GM23338 (cell line): ENCODE results near the gene TMEM190. TPM values are rescaled to one million over a fixed set of nuclear protein-coding genes. Genes with fewer than 3 reads are reported as not detected.

Experiments
- ATAC-seq: fragments of 200-7000 bp; cut with Tn5 transposase; 3 replicates; pipeline ENCODE4 v1.9.1; 2020
- DNase-seq: peaks from one replicate; pipeline ENCODE4 v3.0.0-alpha.2; 2015; ENCODE audit warnings: low spot score
- H2AFZ ChIP-seq: fragments of 200-600 bp; sonication (generic); 2 replicates; pipeline ENCODE4 v1.8.0; 2016; ENCODE audit warnings: antibody characterized with exemption, mild to moderate bottlenecking, moderate library complexity
- H3F3A ChIP-seq: fragments of 200-600 bp; sonication (generic); replicated peaks from 2 replicates; pipeline ENCODE4 v1.8.0; 2017; ENCODE audit warnings: antibody characterized with exemption, mixed run types, low read depth
- H3K27ac ChIP-seq: fragments of 200-600 bp; sonication (generic); 2 replicates; pipeline ENCODE4 v1.6.1; 2016; ENCODE audit warnings: low read depth
- H3K27me3 ChIP-seq: fragments of 200-600 bp; sonication (generic); 2 replicates; pipeline ENCODE4 v1.8.0; 2016; ENCODE audit warnings: mild to moderate bottlenecking, mixed run types, moderate library complexity; ENCODE audit not compliant: insufficient read depth
- H3K36me3 ChIP-seq: fragments of 200-600 bp; sonication (generic); 2 replicates; pipeline ENCODE4 v1.8.0; 2016; ENCODE audit warnings: mild to moderate bottlenecking; ENCODE audit not compliant: insufficient read depth
- H3K4me1 ChIP-seq: fragments of 200-600 bp; sonication (generic); 2 replicates; pipeline ENCODE4 v1.8.0; 2016; ENCODE audit warnings: mild to moderate bottlenecking, moderate library complexity; ENCODE audit not compliant: insufficient read depth
- H3K4me2 ChIP-seq: fragments of 200-600 bp; sonication (generic); 2 replicates; pipeline ENCODE4 v1.7.1; 2017; ENCODE audit warnings: mixed run types
- H3K4me3 ChIP-seq: fragments of 200-600 bp; sonication (generic); 2 replicates; pipeline ENCODE4 v1.6.1; 2016; ENCODE audit warnings: mixed run types
- H3K79me2 ChIP-seq: fragments of 200-600 bp; sonication (generic); replicated peaks from 2 replicates; pipeline ENCODE4 v1.8.0; 2017; ENCODE audit warnings: mild to moderate bottlenecking; ENCODE audit not compliant: insufficient read depth
- H3K9me2 ChIP-seq: fragments of 200-600 bp; sonication (generic); 2 replicates; pipeline ENCODE4 v1.8.0; 2017; ENCODE audit not compliant: insufficient read depth
- H4K20me1 ChIP-seq: fragments of 200-600 bp; sonication (generic); replicated peaks from 2 replicates; pipeline ENCODE4 v1.8.0; 2017; ENCODE audit warnings: mild to moderate bottlenecking; ENCODE audit not compliant: insufficient read depth
- H3K27ac Mint-ChIP-seq: 2 replicates; pipeline ENCODE4 v1.8.0; 2020; ENCODE audit warnings: inconsistent platforms, mild to moderate bottlenecking, moderate library complexity, mixed read lengths
- H3K27me3 Mint-ChIP-seq: 3 replicates; pipeline ENCODE4 v1.8.0; 2022; ENCODE audit warnings: low read depth, mild to moderate bottlenecking, moderate library complexity, mixed read lengths, inconsistent platforms; ENCODE audit not compliant: insufficient read depth, poor library complexity
- H3K36me3 Mint-ChIP-seq: 3 replicates; pipeline ENCODE4 v1.8.0; 2021; ENCODE audit warnings: low read depth, mild to moderate bottlenecking, inconsistent platforms, moderate library complexity, mixed read lengths
- H3K4me1 Mint-ChIP-seq: 3 replicates; pipeline ENCODE4 v1.8.0; 2020; ENCODE audit warnings: mild to moderate bottlenecking, inconsistent platforms, mixed read lengths
- H3K4me3 Mint-ChIP-seq: 3 replicates; pipeline ENCODE4 v1.8.0; 2021; ENCODE audit warnings: moderate library complexity, mild to moderate bottlenecking, inconsistent platforms, mixed read lengths
- H3K9me3 Mint-ChIP-seq: 3 replicates; pipeline ENCODE4 v1.8.0; 2020; ENCODE audit warnings: moderate library complexity, mild to moderate bottlenecking, inconsistent platforms, mixed read lengths
- CREB1 ChIP-seq: fragments of 250-450 bp; sonication (Bioruptor Pico); IDR thresholded peaks from 2 replicates; pipeline ENCODE4 v1.5.0; 2020; ENCODE audit warnings: low read depth, mild to moderate bottlenecking, moderate library complexity
- EZH2 ChIP-seq: fragments of 200-600 bp; sonication (generic); IDR thresholded peaks from one replicate; pipeline ENCODE4 v1.8.0; 2017; ENCODE audit warnings: antibody characterized with exemption, mild to moderate bottlenecking, low read depth; ENCODE audit not compliant: unreplicated experiment
- EZH2phosphoT487 ChIP-seq: fragments of 200-600 bp; sonication (generic); IDR thresholded peaks from one replicate; pipeline ENCODE4 v1.8.1; 2018; ENCODE audit warnings: antibody characterized with exemption; ENCODE audit not compliant: unreplicated experiment
- JUNB ChIP-seq: IDR thresholded peaks from one replicate; pipeline ENCODE4 v1.6.1; 2016; ENCODE audit warnings: antibody characterized with exemption; ENCODE audit not compliant: unreplicated experiment
- NANOG ChIP-seq: IDR thresholded peaks from 2 replicates; pipeline ENCODE4 v1.6.1; 2016; ENCODE audit warnings: antibody characterized with exemption, borderline replicate concordance
- POLR2AphosphoS5 ChIP-seq: IDR thresholded peaks from 2 replicates; pipeline ENCODE4 v1.6.1; 2016; ENCODE audit warnings: antibody characterized with exemption, low read depth
- STAT1 ChIP-seq: IDR thresholded peaks from one replicate; pipeline ENCODE4 v1.6.1; 2016; ENCODE audit warnings: antibody characterized with exemption; ENCODE audit not compliant: unreplicated experiment
- ZNF114 ChIP-seq: fragments of 250-450 bp; sonication (Bioruptor Pico); IDR thresholded peaks from 2 replicates; pipeline ENCODE4 v1.5.0; 2020; ENCODE audit warnings: mild to moderate bottlenecking, moderate library complexity
- ZNF331 ChIP-seq: fragments of 250-450 bp; sonication (Bioruptor Pico); IDR thresholded peaks from 2 replicates; pipeline ENCODE4 v1.5.0; 2020; ENCODE audit warnings: low read depth, mild to moderate bottlenecking, moderate library complexity
- polyA plus RNA-seq: library from polyadenylated mRNA; unstranded; fragments of >200 nt; fragmentation: Nextera tagmentation; extraction: Ambion mirVana; gene quantifications from 2 replicates; pipeline ENCODE4 v1.2.1, GENCODE V29; 2016
- total RNA-seq: library from RNA; depleted of rRNA; stranded (reverse); fragments of >200 nt; shearing (Covaris generic); gene quantifications from 2 replicates; pipeline ENCODE4 v1.2.3, GENCODE V29; 2014
- TF ChIP-seq, protein P1 (sequence below): IDR thresholded peaks from 2 replicates; pipeline ENCODE4 v1.6.1; 2016; ENCODE audit warnings: antibody characterized with exemption
- TF ChIP-seq, protein P2 (sequence below): fragments of 250-450 bp; sonication (Bioruptor Pico); IDR thresholded peaks from 2 replicates; pipeline ENCODE4 v1.5.0; 2020; ENCODE audit warnings: mild to moderate bottlenecking, moderate library complexity
- TF ChIP-seq, protein P3 (sequence below): IDR thresholded peaks from one replicate; pipeline ENCODE4 v1.6.1; 2018; ENCODE audit warnings: antibody characterized with exemption; ENCODE audit not compliant: unreplicated experiment
- TF ChIP-seq, protein P4 (sequence below), 2 experiments: fragments of 200-600 bp in 1 of 2; sonication (generic) in 1 of 2; conservative IDR thresholded peaks; 2 replicates each; pipeline versions ENCODE4 v1.5.1 to v1.6.1; 2016 to 2017; ENCODE audit warnings: antibody characterized with exemption in 2 of 2, low read depth in 2 of 2, mild to moderate bottlenecking in 2 of 2, moderate library complexity in 1 of 2

Gene TMEM190
- total and polyA plus RNA-seq, 2 experiments from 2014 or later, result 4.8 TPM; not detected in 1

DNA sequence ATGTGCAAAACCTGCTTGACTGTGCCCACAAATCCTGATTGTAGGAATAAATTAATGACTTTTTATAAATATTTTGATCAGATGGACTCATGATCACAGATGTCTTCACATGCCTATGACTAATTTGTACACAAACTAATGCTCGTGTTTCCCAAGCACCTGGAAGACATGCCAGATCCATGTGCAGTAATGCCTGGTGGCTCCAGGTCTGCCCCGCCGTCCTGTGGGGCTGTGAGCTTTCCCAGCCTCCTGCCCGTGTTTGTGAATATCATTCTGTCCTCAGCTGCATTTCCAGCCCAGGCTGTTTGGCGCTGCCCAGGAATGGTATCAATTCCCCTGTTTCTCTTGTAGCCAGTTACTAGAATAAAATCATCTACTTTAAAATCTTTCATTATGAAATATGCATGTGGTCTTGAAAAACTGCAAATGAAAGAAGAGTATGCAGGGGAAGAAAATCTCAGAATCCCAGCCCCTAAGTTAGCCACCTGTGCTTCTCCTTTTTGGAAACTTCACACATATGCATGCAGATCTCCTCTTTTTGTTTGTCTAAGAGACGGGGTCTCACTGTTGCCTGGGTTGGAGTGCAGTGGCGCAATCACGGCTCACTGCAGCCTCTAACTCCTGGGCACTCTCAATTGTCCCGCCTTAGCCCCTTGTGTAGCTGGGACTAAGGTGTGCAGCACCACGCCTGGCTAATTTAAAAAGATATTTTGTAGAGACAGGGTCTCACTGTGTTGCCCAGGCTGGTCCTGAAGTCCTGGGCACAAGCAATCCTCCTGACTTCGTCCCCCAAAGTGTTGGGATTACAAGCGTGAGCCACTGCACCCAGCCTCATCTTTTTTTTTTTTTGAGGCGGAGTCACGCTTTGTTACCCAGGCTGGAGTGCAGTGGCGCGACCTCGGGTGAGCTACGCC, 15.3 kb downstream of the TMEM190 start:
- H3K79me2 ChIP-seq, result peaks cover 17% of the 10 kb centered on the region
- H3K4me3 ChIP-seq, result peak overlapping the region; percentile 30
- Mint-ChIP-seq H3K36me3 (peaks cover 40% of the 10 kb centered on the region), H3K4me3 (peak overlapping the region; percentile 59), H3K27ac (peak overlapping the region; percentile 94; the same call in 1 of the 2 replicates), H3K27me3 (peaks cover 37% of the 10 kb centered on the region), H3K9me3 (no peaks in the 10 kb centered on the region; the same call in 2 of the 3 replicates), H3K4me1 (peaks cover 63% of the 10 kb centered on the region)
- peak overlapping the region; percentile 72 for H3K4me2 ChIP-seq
- no peak overlapping the region for H2AFZ ChIP-seq
- H3F3A ChIP-seq, result peaks cover 47% of the 10 kb centered on the region
- ATAC-seq, result peak; percentile 21
- TF ChIP-seq CREB1 (no peak), EZH2 (no peak), STAT1 (no peak), ZNF114 (no peak), NANOG (no peak), EZH2phosphoT487 (no peak), ZNF331 (no peak), POLR2AphosphoS5 (no peak), JUNB (no peak)
- TF ChIP-seq, protein P1, sequence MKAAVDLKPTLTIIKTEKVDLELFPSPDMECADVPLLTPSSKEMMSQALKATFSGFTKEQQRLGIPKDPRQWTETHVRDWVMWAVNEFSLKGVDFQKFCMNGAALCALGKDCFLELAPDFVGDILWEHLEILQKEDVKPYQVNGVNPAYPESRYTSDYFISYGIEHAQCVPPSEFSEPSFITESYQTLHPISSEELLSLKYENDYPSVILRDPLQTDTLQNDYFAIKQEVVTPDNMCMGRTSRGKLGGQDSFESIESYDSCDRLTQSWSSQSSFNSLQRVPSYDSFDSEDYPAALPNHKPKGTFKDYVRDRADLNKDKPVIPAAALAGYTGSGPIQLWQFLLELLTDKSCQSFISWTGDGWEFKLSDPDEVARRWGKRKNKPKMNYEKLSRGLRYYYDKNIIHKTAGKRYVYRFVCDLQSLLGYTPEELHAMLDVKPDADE, result no peak
- TF ChIP-seq, protein P2, sequence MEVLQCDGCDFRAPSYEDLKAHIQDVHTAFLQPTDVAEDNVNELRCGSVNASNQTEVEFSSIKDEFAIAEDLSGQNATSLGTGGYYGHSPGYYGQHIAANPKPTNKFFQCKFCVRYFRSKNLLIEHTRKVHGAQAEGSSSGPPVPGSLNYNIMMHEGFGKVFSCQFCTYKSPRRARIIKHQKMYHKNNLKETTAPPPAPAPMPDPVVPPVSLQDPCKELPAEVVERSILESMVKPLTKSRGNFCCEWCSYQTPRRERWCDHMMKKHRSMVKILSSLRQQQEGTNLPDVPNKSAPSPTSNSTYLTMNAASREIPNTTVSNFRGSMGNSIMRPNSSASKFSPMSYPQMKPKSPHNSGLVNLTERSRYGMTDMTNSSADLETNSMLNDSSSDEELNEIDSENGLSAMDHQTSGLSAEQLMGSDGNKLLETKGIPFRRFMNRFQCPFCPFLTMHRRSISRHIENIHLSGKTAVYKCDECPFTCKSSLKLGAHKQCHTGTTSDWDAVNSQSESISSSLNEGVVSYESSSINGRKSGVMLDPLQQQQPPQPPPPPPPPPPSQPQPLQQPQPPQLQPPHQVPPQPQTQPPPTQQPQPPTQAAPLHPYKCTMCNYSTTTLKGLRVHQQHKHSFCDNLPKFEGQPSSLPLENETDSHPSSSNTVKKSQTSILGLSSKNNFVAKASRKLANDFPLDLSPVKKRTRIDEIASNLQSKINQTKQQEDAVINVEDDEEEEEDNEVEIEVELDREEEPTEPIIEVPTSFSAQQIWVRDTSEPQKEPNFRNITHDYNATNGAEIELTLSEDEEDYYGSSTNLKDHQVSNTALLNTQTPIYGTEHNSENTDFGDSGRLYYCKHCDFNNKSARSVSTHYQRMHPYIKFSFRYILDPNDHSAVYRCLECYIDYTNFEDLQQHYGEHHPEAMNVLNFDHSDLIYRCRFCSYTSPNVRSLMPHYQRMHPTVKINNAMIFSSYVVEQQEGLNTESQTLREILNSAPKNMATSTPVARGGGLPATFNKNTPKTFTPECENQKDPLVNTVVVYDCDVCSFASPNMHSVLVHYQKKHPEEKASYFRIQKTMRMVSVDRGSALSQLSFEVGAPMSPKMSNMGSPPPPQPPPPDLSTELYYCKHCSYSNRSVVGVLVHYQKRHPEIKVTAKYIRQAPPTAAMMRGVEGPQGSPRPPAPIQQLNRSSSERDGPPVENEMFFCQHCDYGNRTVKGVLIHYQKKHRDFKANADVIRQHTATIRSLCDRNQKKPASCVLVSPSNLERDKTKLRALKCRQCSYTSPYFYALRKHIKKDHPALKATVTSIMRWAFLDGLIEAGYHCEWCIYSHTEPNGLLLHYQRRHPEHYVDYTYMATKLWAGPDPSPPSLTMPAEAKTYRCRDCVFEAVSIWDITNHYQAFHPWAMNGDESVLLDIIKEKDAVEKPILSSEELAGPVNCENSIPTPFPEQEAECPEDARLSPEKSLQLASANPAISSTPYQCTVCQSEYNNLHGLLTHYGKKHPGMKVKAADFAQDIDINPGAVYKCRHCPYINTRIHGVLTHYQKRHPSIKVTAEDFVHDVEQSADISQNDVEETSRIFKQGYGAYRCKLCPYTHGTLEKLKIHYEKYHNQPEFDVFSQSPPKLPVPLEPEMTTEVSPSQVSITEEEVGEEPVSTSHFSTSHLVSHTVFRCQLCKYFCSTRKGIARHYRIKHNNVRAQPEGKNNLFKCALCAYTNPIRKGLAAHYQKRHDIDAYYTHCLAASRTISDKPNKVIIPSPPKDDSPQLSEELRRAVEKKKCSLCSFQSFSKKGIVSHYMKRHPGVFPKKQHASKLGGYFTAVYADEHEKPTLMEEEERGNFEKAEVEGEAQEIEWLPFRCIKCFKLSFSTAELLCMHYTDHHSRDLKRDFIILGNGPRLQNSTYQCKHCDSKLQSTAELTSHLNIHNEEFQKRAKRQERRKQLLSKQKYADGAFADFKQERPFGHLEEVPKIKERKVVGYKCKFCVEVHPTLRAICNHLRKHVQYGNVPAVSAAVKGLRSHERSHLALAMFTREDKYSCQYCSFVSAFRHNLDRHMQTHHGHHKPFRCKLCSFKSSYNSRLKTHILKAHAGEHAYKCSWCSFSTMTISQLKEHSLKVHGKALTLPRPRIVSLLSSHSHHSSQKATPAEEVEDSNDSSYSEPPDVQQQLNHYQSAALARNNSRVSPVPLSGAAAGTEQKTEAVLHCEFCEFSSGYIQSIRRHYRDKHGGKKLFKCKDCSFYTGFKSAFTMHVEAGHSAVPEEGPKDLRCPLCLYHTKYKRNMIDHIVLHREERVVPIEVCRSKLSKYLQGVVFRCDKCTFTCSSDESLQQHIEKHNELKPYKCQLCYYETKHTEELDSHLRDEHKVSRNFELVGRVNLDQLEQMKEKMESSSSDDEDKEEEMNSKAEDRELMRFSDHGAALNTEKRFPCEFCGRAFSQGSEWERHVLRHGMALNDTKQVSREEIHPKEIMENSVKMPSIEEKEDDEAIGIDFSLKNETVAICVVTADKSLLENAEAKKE (CRISPR knock-in tag), result no peak
- TF ChIP-seq, protein P3, sequence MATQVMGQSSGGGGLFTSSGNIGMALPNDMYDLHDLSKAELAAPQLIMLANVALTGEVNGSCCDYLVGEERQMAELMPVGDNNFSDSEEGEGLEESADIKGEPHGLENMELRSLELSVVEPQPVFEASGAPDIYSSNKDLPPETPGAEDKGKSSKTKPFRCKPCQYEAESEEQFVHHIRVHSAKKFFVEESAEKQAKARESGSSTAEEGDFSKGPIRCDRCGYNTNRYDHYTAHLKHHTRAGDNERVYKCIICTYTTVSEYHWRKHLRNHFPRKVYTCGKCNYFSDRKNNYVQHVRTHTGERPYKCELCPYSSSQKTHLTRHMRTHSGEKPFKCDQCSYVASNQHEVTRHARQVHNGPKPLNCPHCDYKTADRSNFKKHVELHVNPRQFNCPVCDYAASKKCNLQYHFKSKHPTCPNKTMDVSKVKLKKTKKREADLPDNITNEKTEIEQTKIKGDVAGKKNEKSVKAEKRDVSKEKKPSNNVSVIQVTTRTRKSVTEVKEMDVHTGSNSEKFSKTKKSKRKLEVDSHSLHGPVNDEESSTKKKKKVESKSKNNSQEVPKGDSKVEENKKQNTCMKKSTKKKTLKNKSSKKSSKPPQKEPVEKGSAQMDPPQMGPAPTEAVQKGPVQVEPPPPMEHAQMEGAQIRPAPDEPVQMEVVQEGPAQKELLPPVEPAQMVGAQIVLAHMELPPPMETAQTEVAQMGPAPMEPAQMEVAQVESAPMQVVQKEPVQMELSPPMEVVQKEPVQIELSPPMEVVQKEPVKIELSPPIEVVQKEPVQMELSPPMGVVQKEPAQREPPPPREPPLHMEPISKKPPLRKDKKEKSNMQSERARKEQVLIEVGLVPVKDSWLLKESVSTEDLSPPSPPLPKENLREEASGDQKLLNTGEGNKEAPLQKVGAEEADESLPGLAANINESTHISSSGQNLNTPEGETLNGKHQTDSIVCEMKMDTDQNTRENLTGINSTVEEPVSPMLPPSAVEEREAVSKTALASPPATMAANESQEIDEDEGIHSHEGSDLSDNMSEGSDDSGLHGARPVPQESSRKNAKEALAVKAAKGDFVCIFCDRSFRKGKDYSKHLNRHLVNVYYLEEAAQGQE, result no peak
- TF ChIP-seq, protein P4, sequence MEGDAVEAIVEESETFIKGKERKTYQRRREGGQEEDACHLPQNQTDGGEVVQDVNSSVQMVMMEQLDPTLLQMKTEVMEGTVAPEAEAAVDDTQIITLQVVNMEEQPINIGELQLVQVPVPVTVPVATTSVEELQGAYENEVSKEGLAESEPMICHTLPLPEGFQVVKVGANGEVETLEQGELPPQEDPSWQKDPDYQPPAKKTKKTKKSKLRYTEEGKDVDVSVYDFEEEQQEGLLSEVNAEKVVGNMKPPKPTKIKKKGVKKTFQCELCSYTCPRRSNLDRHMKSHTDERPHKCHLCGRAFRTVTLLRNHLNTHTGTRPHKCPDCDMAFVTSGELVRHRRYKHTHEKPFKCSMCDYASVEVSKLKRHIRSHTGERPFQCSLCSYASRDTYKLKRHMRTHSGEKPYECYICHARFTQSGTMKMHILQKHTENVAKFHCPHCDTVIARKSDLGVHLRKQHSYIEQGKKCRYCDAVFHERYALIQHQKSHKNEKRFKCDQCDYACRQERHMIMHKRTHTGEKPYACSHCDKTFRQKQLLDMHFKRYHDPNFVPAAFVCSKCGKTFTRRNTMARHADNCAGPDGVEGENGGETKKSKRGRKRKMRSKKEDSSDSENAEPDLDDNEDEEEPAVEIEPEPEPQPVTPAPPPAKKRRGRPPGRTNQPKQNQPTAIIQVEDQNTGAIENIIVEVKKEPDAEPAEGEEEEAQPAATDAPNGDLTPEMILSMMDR (conservative IDR thresholded peaks at IDR 0.05; ENCODE audit: low read depth in 2 of 2), result no peak
- H3K36me3 ChIP-seq, result 0 out of 2 replicates have a peak, but pooled peaks cover 7% of the 10 kb centered on the region
- peak; percentile 37 for DNase-seq
- H3K27ac ChIP-seq, result peak overlapping the region; percentile 65; the same call in 1 of the 2 replicates
- H4K20me1 ChIP-seq, result peaks cover 31% of the 10 kb centered on the region
- H3K27me3 ChIP-seq, result no peaks in the 10 kb centered on the region
- peaks cover 63% of the 10 kb centered on the region for H3K4me1 ChIP-seq
- no peaks in the 10 kb centered on the region for H3K9me2 ChIP-seq
